HL-60/S4 treated with phorbol 12-myristate 13-acetate at 8.2 ng/mL for 4 days and 3 days (cell line): Measurements from ENCODE around the gene USP4.
"Not testable (repeated sequence)": the region's sequence is repeated elsewhere in the genome, so short reads cannot be mapped to it uniquely, and the experiment has no call there.

Experiments used
- in situ Hi-C: fragments of 300-500 bp; cut with MboI; formaldehyde crosslinking; loops from 2 replicates; pipeline ENCODE4 v1.15.0; 2022; ENCODE audit warnings: low sequenced_read_pairs

The USP4 gene

GRCh38 chr3:49339941-49340800, at the start of gene USP4:
Gene USP4, minus strand, starts transcription at chr3:49340053. Its CDS starts 29 bp downstream, at chr3:49340024.
- in situ Hi-C loops = no loop called here

GRCh38 chr3:49389297-49389696, 49.4 kb upstream of the USP4 start:
- in situ Hi-C loops = no loop called here

GRCh38 chr3:49388289-49388820, 48.5 kb upstream of the USP4 start:
- in situ Hi-C loops = no loop called here

- in situ Hi-C loops = no loop called here
Observed at GRCh38 chr3:49387721-49388120, 47.9 kb upstream of the USP4 start.

- in situ Hi-C loops = no loop called here
Observed at GRCh38 chr3:49386056-49386756, 46.4 kb upstream of the USP4 start.

- in situ Hi-C loops = no loop called here
Observed at GRCh38 chr3:49385617-49386016, 45.8 kb upstream of the USP4 start.

GRCh38 chr3:49383387-49383786, 43.5 kb upstream of the USP4 start:
- in situ Hi-C loops = no loop called here

- in situ Hi-C loops = no loop called here
Observed at GRCh38 chr3:49378249-49378895, 38.5 kb upstream of the USP4 start.

- in situ Hi-C loops = no loop called here
Observed at GRCh38 chr3:49377483-49377882, 37.6 kb upstream of the USP4 start.

GRCh38 chr3:49371946-49372345, 32.1 kb upstream of the USP4 start:
- in situ Hi-C loops = no loop called here

GRCh38 chr3:49370585-49371290, 30.9 kb upstream of the USP4 start:
- in situ Hi-C loops = no loop called here

- in situ Hi-C loops = no loop called here
Observed at GRCh38 chr3:49362561-49362960, 22.7 kb upstream of the USP4 start.

GRCh38 chr3:49359623-49360022, 19.8 kb upstream of the USP4 start:
- in situ Hi-C loops = no loop called here

GRCh38 chr3:49358884-49359225, 19.0 kb upstream of the USP4 start:
- in situ Hi-C loops = no loop called here

- in situ Hi-C loops = no loop called here
Observed at GRCh38 chr3:49358217-49358883, 18.5 kb upstream of the USP4 start, which contains the start of gene GPX1. Gene GPX1, minus strand, starts transcription at chr3:49358353. Its CDS starts 75 bp downstream, at chr3:49358278.

- in situ Hi-C loops = not testable (repeated sequence)
Observed at GRCh38 chr3:49357443-49358216, 17.8 kb upstream of the USP4 start.

- in situ Hi-C loops = not testable (repeated sequence)
Observed at GRCh38 chr3:49357095-49357442, 17.2 kb upstream of the USP4 start.

- in situ Hi-C loops = no loop called here
Observed at GRCh38 chr3:49352890-49353421, 13.1 kb upstream of the USP4 start.

- in situ Hi-C loops = no loop called here
Observed at GRCh38 chr3:49352281-49352680, 12.4 kb upstream of the USP4 start.
